ENCODE results near the gene CDH23.

GRCh38 chr10:71850743-71851464 lies 454.2 kb downstream of the CDH23 start, which contains the start of gene PSAP:
- TF ChIP-seq, protein P1, sequence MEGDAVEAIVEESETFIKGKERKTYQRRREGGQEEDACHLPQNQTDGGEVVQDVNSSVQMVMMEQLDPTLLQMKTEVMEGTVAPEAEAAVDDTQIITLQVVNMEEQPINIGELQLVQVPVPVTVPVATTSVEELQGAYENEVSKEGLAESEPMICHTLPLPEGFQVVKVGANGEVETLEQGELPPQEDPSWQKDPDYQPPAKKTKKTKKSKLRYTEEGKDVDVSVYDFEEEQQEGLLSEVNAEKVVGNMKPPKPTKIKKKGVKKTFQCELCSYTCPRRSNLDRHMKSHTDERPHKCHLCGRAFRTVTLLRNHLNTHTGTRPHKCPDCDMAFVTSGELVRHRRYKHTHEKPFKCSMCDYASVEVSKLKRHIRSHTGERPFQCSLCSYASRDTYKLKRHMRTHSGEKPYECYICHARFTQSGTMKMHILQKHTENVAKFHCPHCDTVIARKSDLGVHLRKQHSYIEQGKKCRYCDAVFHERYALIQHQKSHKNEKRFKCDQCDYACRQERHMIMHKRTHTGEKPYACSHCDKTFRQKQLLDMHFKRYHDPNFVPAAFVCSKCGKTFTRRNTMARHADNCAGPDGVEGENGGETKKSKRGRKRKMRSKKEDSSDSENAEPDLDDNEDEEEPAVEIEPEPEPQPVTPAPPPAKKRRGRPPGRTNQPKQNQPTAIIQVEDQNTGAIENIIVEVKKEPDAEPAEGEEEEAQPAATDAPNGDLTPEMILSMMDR (IDR thresholded peaks at IDR 0.05), result no peak
- TF ChIP-seq POLR2AphosphoS5 (IDR thresholded peaks at IDR 0.05), result peak; percentile 100
